GM12892 (cell line): Measurements from ENCODE around the gene AURKB.

Source experiments
- POLR2A ChIP-seq: IDR thresholded peaks from 2 replicates; pipeline ENCODE4 v1.6.1; 2011; ENCODE audit warnings: low read depth, low read length, control low read depth
- POLR2AphosphoS5 ChIP-seq: IDR thresholded peaks from 2 replicates; pipeline ENCODE4 v1.6.1; 2011; ENCODE audit warnings: low read depth, low read length, control low read depth

DNA sequence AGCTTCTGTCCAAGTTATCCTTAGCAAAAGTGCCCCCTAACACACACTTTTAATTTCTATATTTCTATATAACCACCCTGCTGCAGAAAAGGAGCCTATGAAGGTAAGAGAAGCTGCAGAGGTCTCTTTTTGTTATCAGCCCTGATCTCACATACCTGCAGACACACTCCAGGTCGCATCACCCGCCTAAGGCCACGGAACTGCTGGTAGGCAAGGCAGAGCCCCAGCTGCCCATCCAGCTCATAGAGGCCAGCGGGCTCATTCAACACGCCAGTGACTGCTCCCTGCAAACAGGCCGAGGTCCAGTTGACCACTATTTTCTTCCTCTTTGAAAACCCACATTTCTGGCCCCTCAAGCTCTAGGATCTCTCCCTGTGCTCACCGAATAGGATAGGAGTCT, 25.3 kb upstream of the AURKB start:
- TF ChIP-seq POLR2AphosphoS5 (no peak), POLR2A (no peak)
